Spleen (tissue), 7 donors: ENCODE data around the gene CCDC197.

Source experiments
- POLR2A ChIP-seq, 3 donors: fragments of 450-650 bp; IDR thresholded peaks; one replicate each; pipeline ENCODE4 v1.5.1; 2017; ENCODE audit warnings: antibody characterized with exemption in 3 of 3, mild to moderate bottlenecking in 1 of 3
- POLR2AphosphoS5 ChIP-seq, 3 donors: sonication (generic); formaldehyde crosslinking; IDR thresholded peaks; one replicate each; pipeline ENCODE4 v1.5.1; 2017; ENCODE audit warnings: antibody characterized with exemption in 3 of 3
- TF ChIP-seq, protein P1 (sequence below), 11 experiments: fragments of 200-600 bp in 7 of 11; fragments of 450-650 bp in 4 of 11; sonication (generic) in 4 of 11; IDR thresholded peaks in 8 of 11; conservative IDR thresholded peaks in 3 of 11; 1 replicate in 7 of 11; 2 replicates in 4 of 11; pipeline versions ENCODE4 v1.4.0 to v1.8.0; 2016 to 2021; ENCODE audit warnings: antibody characterized with exemption in 11 of 11, inconsistent platforms in 4 of 11, mild to moderate bottlenecking in 1 of 11
- donor health status: DM: no; HTN: no; CAD: no; lungs with moderate emphysema.
- donor health status: DM: no; HTN: no; CAD: no.
- donor health status: DM: no; HTN: no; CAD: no.

- TF ChIP-seq, protein P1, sequence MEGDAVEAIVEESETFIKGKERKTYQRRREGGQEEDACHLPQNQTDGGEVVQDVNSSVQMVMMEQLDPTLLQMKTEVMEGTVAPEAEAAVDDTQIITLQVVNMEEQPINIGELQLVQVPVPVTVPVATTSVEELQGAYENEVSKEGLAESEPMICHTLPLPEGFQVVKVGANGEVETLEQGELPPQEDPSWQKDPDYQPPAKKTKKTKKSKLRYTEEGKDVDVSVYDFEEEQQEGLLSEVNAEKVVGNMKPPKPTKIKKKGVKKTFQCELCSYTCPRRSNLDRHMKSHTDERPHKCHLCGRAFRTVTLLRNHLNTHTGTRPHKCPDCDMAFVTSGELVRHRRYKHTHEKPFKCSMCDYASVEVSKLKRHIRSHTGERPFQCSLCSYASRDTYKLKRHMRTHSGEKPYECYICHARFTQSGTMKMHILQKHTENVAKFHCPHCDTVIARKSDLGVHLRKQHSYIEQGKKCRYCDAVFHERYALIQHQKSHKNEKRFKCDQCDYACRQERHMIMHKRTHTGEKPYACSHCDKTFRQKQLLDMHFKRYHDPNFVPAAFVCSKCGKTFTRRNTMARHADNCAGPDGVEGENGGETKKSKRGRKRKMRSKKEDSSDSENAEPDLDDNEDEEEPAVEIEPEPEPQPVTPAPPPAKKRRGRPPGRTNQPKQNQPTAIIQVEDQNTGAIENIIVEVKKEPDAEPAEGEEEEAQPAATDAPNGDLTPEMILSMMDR (IDR thresholded peaks at IDR 0.05 in 8 of 11, conservative IDR thresholded peaks at IDR 0.05 in 3 of 11): no peak
- TF ChIP-seq POLR2A (IDR thresholded peaks at IDR 0.05) (no peak), POLR2AphosphoS5 (IDR thresholded peaks at IDR 0.05) (no peak)
Measured at GRCh38 chr14:93971635-93972027, 25.5 kb upstream of the CCDC197 start.
